Neural crest cell (in vitro differentiated cells): ENCODE measurements around the gene GATAD2B. TPM values are rescaled to one million over a fixed set of nuclear protein-coding genes. Genes with fewer than 3 reads are reported as not detected.

Source experiments
- DNase-seq: peaks from one replicate; pipeline ENCODE4 v3.0.0; 2021; ENCODE audit warnings: low read depth, mixed read lengths, low spot score
- H3K27ac Mint-ChIP-seq: one replicate; pipeline ENCODE4 v1.8.0; 2021; ENCODE audit warnings: mild to moderate bottlenecking, mixed read lengths; ENCODE audit not compliant: unreplicated experiment
- H3K27me3 Mint-ChIP-seq: 2 replicates; pipeline ENCODE4 v1.8.0; 2021; ENCODE audit warnings: low read depth, mild to moderate bottlenecking, mixed read lengths
- H3K36me3 Mint-ChIP-seq: 2 replicates; pipeline ENCODE4 v1.8.0; 2021; ENCODE audit warnings: low read depth, mild to moderate bottlenecking, mixed read lengths
- H3K4me1 Mint-ChIP-seq: 2 replicates; pipeline ENCODE4 v1.8.0; 2021; ENCODE audit warnings: mixed read lengths
- H3K4me3 Mint-ChIP-seq: one replicate; pipeline ENCODE4 v1.8.0; 2021; ENCODE audit warnings: mild to moderate bottlenecking, mixed read lengths
- H3K9me3 Mint-ChIP-seq: 2 replicates; pipeline ENCODE4 v1.8.0; 2021; ENCODE audit warnings: mixed read lengths
- total RNA-seq: library from RNA; stranded (reverse); gene quantifications from 2 replicates; pipeline ENCODE4 v1.2.1, GENCODE V29; 2021
- TF ChIP-seq, protein P1 (sequence below): fragments of 200-600 bp; sonication (generic); conservative IDR thresholded peaks from 2 replicates; pipeline ENCODE4 v1.5.0; 2021; ENCODE audit warnings: antibody characterized with exemption, mild to moderate bottlenecking

GATAD2B gene
- total RNA-seq, 1 donor from 2014 or later = 52.5 TPM

DNA sequence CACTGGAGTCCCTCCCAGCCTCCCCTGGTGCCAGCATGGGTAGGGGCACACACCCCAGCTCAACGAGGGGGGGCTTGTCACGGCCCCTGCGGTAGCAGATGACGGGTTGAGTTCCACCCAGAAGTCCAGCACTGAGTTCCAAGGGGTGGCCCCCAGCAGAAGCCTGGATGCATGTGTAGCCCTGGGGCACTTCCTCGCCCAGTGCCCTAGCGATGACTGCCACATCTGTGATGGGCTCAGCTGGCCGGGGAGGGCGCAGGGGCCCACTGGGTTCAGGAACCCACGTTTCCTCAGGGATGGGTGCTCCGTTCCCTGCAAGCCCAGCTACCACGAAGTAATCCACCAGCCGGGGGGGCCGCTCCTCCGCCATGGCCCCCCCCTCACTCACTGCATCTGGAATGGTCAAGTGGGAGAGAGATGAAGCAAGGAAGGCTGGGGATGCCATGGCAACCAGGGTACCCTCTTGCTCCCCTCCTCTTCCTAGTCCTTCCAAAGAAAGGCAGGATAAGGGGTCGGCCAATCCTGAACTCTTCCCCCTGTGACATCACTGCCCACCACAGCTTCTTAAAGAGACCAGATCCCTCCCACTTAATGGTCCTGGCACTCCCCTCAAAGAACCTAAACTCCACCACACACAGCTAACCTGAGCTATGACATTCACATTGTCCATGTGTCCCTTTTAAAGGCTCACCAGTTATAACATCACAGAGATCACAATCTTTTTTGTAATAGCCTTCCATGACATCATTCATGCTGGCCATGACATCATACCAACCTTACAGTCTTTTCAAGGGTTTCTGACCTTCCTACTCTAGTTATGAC, 21.4 kb upstream of the GATAD2B start:
- H3K27me3 Mint-ChIP-seq = no peaks in the 10 kb centered on the region
- no peak overlapping the region for H3K27ac Mint-ChIP-seq
- no peaks in the 10 kb centered on the region for H3K9me3 Mint-ChIP-seq
- peak overlapping the region; percentile 90 for H3K4me3 Mint-ChIP-seq
- TF ChIP-seq, protein P1, sequence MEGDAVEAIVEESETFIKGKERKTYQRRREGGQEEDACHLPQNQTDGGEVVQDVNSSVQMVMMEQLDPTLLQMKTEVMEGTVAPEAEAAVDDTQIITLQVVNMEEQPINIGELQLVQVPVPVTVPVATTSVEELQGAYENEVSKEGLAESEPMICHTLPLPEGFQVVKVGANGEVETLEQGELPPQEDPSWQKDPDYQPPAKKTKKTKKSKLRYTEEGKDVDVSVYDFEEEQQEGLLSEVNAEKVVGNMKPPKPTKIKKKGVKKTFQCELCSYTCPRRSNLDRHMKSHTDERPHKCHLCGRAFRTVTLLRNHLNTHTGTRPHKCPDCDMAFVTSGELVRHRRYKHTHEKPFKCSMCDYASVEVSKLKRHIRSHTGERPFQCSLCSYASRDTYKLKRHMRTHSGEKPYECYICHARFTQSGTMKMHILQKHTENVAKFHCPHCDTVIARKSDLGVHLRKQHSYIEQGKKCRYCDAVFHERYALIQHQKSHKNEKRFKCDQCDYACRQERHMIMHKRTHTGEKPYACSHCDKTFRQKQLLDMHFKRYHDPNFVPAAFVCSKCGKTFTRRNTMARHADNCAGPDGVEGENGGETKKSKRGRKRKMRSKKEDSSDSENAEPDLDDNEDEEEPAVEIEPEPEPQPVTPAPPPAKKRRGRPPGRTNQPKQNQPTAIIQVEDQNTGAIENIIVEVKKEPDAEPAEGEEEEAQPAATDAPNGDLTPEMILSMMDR = no peak
- H3K4me1 Mint-ChIP-seq = peaks cover 17% of the 10 kb centered on the region
- H3K36me3 Mint-ChIP-seq = peaks cover 3% of the 10 kb centered on the region
- no peak for DNase-seq

DNA sequence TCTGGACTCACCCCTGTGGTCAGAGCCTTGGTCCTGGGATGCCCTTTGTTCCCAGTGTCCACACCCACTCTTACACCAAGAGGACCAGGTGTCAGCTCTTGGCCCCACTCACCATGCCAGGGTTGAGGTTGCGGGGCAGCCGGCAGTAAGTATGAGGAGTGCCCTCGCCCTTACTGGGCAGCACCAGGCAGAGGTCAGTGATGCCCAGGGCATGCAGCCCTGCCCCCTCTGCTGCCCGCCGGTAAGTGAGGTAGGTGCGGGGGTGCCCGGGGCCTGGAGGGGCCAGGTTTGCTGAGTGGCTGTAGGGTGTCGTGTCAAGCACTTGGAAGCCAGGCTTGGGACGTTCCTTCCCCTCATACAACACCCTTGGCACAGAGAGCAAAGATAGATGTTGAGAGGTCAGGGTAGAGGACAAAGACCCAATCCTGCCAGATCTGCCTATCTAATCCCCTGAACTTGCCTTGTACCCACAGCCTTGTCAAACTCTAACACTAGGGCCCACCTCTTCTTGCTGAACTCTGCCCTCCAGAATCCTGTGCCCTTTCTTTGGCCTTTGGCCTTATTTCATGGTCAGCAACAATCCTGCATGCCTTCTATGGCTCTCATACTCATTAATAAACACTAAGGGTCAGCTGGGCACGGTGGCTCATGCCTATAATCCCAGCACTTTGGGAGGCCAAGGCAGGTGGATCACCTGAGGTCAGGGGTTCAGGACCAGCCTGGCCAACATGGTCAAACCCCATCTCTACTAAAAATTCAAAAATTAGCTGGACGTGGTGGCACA, 20.2 kb upstream of the GATAD2B start:
- no peaks in the 10 kb centered on the region for H3K9me3 Mint-ChIP-seq
- peaks cover 3% of the 10 kb centered on the region for H3K36me3 Mint-ChIP-seq
- H3K4me3 Mint-ChIP-seq = peak overlapping the region; percentile 53
- no peaks in the 10 kb centered on the region for H3K27me3 Mint-ChIP-seq
- TF ChIP-seq, protein P1 = no peak
- H3K27ac Mint-ChIP-seq = no peak overlapping the region
- peaks cover 17% of the 10 kb centered on the region for H3K4me1 Mint-ChIP-seq
- DNase-seq = no peak

DNA sequence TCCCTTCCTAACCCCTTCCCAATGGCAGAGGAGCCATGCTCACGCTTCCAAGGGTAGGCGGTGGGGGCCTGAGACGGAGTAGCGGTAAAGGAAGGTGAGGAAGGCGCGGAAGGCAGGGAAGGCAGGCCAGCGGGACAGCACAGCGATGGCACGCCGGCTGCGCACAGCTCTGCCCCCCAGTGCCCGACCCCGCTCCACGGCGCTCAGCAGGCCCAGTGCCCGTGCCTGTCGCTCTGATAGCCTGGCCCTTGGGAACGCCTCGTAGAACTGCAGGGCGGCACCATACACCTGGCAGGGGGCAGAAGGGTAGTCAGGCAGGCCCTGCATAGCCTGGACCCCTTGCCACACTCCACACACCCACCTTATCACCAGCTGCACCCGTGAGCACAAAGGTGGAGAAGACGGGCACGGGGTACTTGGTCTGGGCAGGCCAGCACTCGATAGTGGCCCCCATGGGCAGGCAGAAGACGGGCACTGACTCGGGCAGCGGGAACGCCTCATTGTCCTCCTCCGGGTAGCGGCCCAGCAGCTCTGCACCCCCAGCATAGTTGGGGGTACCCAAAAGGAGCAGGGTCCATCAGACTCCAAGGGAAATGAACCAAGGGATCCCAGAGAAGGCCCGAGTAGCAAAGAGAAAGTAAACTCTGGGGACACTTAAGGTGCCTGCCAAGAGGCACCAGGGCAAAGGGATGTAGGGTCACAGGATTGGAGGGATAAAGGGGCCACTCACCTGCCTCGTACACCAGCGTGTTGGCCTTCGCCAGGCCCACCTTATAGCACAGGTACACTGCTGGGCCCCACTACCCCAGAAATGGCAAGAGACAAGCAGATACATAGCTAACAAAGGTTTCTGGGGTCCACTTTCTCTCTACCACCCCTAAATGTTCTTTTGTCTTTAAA, 19.3 kb upstream of the GATAD2B start:
- Mint-ChIP-seq H3K9me3 (no peaks in the 10 kb centered on the region), H3K27me3 (no peaks in the 10 kb centered on the region), H3K4me3 (peak overlapping the region; percentile 38), H3K4me1 (peaks cover 17% of the 10 kb centered on the region), H3K27ac (peak overlapping the region; percentile 12), H3K36me3 (peaks cover 3% of the 10 kb centered on the region)
- no peak for DNase-seq
- TF ChIP-seq, protein P1 = no peak

DNA sequence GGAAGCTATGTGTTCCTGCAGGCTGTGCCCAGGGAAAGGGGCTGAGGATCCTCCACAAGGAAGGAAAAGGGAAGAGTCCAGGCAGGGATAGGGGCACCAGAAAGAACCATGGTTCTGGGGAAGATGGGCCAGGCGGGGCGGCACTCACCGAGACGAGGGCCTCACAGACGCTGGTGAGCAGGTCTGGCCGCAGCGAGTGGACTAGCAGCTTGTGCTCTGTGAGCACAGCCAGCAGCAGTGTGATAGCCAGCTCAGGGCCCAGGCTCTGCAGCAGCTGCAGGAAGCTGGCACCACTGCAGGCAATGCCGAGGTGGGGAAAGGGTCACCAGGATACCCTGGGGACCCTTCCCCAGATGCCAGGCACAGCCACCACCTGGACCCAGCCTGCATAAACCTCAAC, 18.0 kb upstream of the GATAD2B start:
- Mint-ChIP-seq H3K27me3 (no peaks in the 10 kb centered on the region), H3K27ac (no peak overlapping the region), H3K4me3 (peak overlapping the region; percentile 57), H3K9me3 (no peaks in the 10 kb centered on the region), H3K36me3 (peaks cover 3% of the 10 kb centered on the region), H3K4me1 (peaks cover 14% of the 10 kb centered on the region)
- TF ChIP-seq, protein P1 = no peak
- DNase-seq = no peak

DNA sequence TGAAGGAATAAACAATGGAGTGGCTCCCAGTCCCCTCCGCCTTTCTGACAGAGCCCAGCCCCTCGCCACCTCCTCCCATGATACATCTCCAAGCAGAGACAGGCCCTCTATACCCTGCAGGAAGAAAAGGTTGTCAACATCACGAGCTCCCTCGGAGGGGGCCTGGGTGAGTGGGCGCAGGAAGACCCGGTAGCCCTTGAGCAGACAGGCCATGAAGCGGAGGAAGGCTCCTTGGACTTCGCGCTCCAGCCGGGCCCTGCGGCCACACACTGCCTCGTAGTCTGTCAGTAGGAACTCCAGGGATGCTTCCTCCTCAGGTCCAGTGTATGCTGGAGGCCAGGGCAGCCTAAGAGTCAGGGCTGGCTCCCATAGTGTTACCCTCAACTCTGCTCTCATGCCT, 16.7 kb upstream of the GATAD2B start:
- TF ChIP-seq, protein P1 = no peak
- Mint-ChIP-seq H3K9me3 (no peaks in the 10 kb centered on the region), H3K36me3 (peaks cover 5% of the 10 kb centered on the region), H3K27me3 (no peaks in the 10 kb centered on the region), H3K4me1 (peaks cover 2% of the 10 kb centered on the region), H3K27ac (peak overlapping the region; percentile 78), H3K4me3 (peak overlapping the region; percentile 54)
- DNase-seq = no peak
